K562 (cell line): Measurements from ENCODE around the gene CACNB1. TPM values are rescaled to one million over a fixed set of nuclear protein-coding genes. Genes with fewer than 3 reads are reported as not detected.

Source experiments
- ATAC-seq: fragments of 200-7000 bp; cut with Tn5 transposase; 3 replicates; pipeline ENCODE4 v1.9.1; 2020; ENCODE audit warnings: moderate library complexity
- BruUV-seq: library from RNA; stranded (reverse); fragments of 400-500 nt; replicated peaks from 2 replicates; lab custom pipeline; 2021; lab: Mats Ljungman, UMichigan
- CTCF ChIA-PET: fragments of 300-600 bp; formaldehyde crosslinking; extraction: SDS; loops from one replicate; lab custom pipeline; 2021; ENCODE audit warnings: low intra/inter-chr PET ratio; lab: Yijun Ruan, JAX
- POLR2A ChIA-PET: fragments of 300-600, 350-650 bp; sonication (Branson Sonifier 250); formaldehyde crosslinking; extraction: SDS; loops from one replicate; lab custom pipeline; 2021; ENCODE audit warnings: antibody characterized with exemption, inconsistent platforms; lab: Yijun Ruan, JAX
- DNase-seq, 4 experiments: peaks; one replicate each; pipeline versions ENCODE4 v3.0.0 to v3.0.0-alpha.2; 2011 to 2018; ENCODE audit warnings: low spot score in 3 of 4, mixed read lengths in 3 of 4; ENCODE audit errors: extremely low read depth in 1 of 4
- FAIRE-seq: peaks from 2 replicates; lab custom pipeline; 2011; peaks lifted over from hg19 to GRCh38; lab: Jason Lieb, UNC
- H2AFZ ChIP-seq: 2 replicates; pipeline ENCODE4 v1.6.0; 2011; ENCODE audit warnings: low read depth, low read length, control low read depth, inconsistent platforms
- H3K27ac ChIP-seq: fragments of 200-600 bp; 3 replicates; pipeline ENCODE4 v1.8.0; 2011; ENCODE audit warnings: low read depth, mild to moderate bottlenecking, control low read depth, inconsistent platforms, low read length, moderate library complexity, mixed read lengths; ENCODE audit errors: extremely low read depth
- H3K27me3 ChIP-seq, 2 experiments: fragments of 300-600 bp in 1 of 2; 2 replicates in 1 of 2; 3 replicates in 1 of 2; pipeline versions ENCODE4 v1.6.0 to v1.8.0; 2011; ENCODE audit warnings: inconsistent platforms in 2 of 2, low read length in 2 of 2, mild to moderate bottlenecking in 1 of 2, mixed read lengths in 1 of 2, moderate library complexity in 1 of 2; ENCODE audit not compliant: control insufficient read depth in 2 of 2, insufficient read depth in 2 of 2
- H3K36me3 ChIP-seq: fragments of 300-600 bp; 3 replicates; pipeline ENCODE4 v1.8.0; 2011; ENCODE audit warnings: mild to moderate bottlenecking, low read length, inconsistent platforms; ENCODE audit not compliant: control insufficient read depth, insufficient read depth
- H3K4me1 ChIP-seq, 2 experiments: fragments of 200-600 bp in 1 of 2; replicated peaks in 1 of 2; 2 replicates in 1 of 2; 3 replicates in 1 of 2; pipeline versions ENCODE4 v1.5.1 to v1.8.0; 2011; ENCODE audit warnings: inconsistent platforms in 2 of 2, low read length in 2 of 2, mild to moderate bottlenecking in 1 of 2, mixed read lengths in 1 of 2, moderate library complexity in 1 of 2; ENCODE audit not compliant: control insufficient read depth in 2 of 2, insufficient read depth in 2 of 2
- H3K4me2 ChIP-seq: 2 replicates; pipeline ENCODE4 v1.6.1; 2011; ENCODE audit warnings: low read length, control low read depth, inconsistent platforms, mixed read lengths; ENCODE audit not compliant: insufficient read depth
- H3K4me3 ChIP-seq: fragments of 200-600 bp; sonication (generic), shearing (Covaris generic); 2 replicates; pipeline ENCODE4 v1.5.1; 2016; ENCODE audit warnings: control low read depth, inconsistent platforms
- H3K79me2 ChIP-seq: fragments of 200-600 bp; 3 replicates; pipeline ENCODE4 v1.8.0; 2011; ENCODE audit warnings: low read length, inconsistent platforms; ENCODE audit not compliant: control insufficient read depth, insufficient read depth
- H3K9ac ChIP-seq, 2 experiments: 2 replicates each; pipeline versions ENCODE4 v1.6.0 to v1.6.1; 2011; ENCODE audit warnings: low read depth in 2 of 2, low read length in 2 of 2, control low read depth in 1 of 2, inconsistent platforms in 1 of 2, mild to moderate bottlenecking in 1 of 2, mixed read lengths in 1 of 2; ENCODE audit not compliant: insufficient read depth in 1 of 2
- H3K9me1 ChIP-seq: one replicate; pipeline ENCODE4 v1.6.0; 2011; ENCODE audit warnings: inconsistent platforms, mild to moderate bottlenecking, low read length, moderate library complexity; ENCODE audit not compliant: control insufficient read depth, insufficient read depth
- H3K9me3 ChIP-seq: replicated peaks from 2 replicates; pipeline ENCODE4 v1.5.1; 2011; ENCODE audit warnings: low read depth, low read length, inconsistent platforms; ENCODE audit not compliant: control insufficient read depth, insufficient read depth
- H4K20me1 ChIP-seq: replicated peaks from 2 replicates; pipeline ENCODE4 v1.6.1; 2011; ENCODE audit warnings: low read length, inconsistent platforms, mixed read lengths; ENCODE audit not compliant: control insufficient read depth, insufficient read depth
- CHD1 ChIP-seq: fragments of 200-600 bp; sonication (generic); IDR thresholded peaks from one replicate; pipeline ENCODE4 v1.6.1; 2012; ENCODE audit warnings: mild to moderate bottlenecking, moderate library complexity, low read length, inconsistent platforms
- DACH1 ChIP-seq: fragments of 450-650 bp; IDR thresholded peaks from 2 replicates; pipeline ENCODE4 v1.6.1; 2018; ENCODE audit not compliant: partially characterized antibody
- ESRRA ChIP-seq: fragments of 450-650 bp; IDR thresholded peaks from 2 replicates; pipeline ENCODE4 v1.6.1; 2014; ENCODE audit warnings: low read depth, mild to moderate bottlenecking, moderate library complexity, borderline replicate concordance
- FOSL1 ChIP-seq: fragments of 200-800 bp; sonication (Bioruptor generic); conservative IDR thresholded peaks from 2 replicates; pipeline ENCODE4 v1.6.1; 2016; ENCODE audit warnings: missing genetic modification characterization, missing compliant biosample characterization
- HINFP ChIP-seq: fragments of 450-650 bp; conservative IDR thresholded peaks from 2 replicates; pipeline ENCODE4 v1.6.1; 2016; ENCODE audit warnings: missing genetic modification characterization, low read depth, mild to moderate bottlenecking, control low read depth, missing compliant biosample characterization
- KDM4B ChIP-seq, 2 experiments: fragments of 450-650 bp in 1 of 2; sonication (generic) in 1 of 2; IDR thresholded peaks; 2 replicates each; pipeline ENCODE4 v1.6.1; 2016 to 2017; ENCODE audit warnings: borderline replicate concordance in 2 of 2, antibody characterized with exemption in 1 of 2, low read depth in 1 of 2, mild to moderate bottlenecking in 1 of 2
- NFATC3 ChIP-seq: fragments of 450-650 bp; IDR thresholded peaks from 2 replicates; pipeline ENCODE4 v1.6.1; 2017; ENCODE audit warnings: mild to moderate bottlenecking
- NFXL1 ChIP-seq: fragments of 450-650 bp; formaldehyde crosslinking; IDR thresholded peaks from 2 replicates; pipeline ENCODE4 v1.4.0; 2021; ENCODE audit warnings: mild to moderate bottlenecking
- NR2C2 ChIP-seq, 2 experiments: fragments of 200-800 bp in 1 of 2; sonication (Bioruptor generic) in 1 of 2; sonication (generic) in 1 of 2; formaldehyde crosslinking in 1 of 2; IDR thresholded peaks; 2 replicates each; pipeline versions ENCODE4 v1.6.1 to v1.8.0; 2016 to 2022; ENCODE audit warnings: mild to moderate bottlenecking in 1 of 2, missing compliant biosample characterization in 1 of 2, missing genetic modification characterization in 1 of 2, missing genetic modification reagents in 1 of 2
- ZHX1 ChIP-seq: fragments of 150-350 bp; conservative IDR thresholded peaks from 2 replicates; pipeline ENCODE4 v1.6.1; 2014; ENCODE audit warnings: low read length
- WGBS: fragments of 100-300 bp; shearing (Covaris generic); methylation state at CpG from one replicate; pipeline ENCODE4 v1.1.6; 2016; ENCODE audit warnings: low coverage, mixed read lengths; ENCODE audit not compliant: insufficient coverage; ENCODE audit errors: missing lambda C conversion rate; 5-methylcytosine and 5-hydroxymethylcytosine counted together
- in situ Hi-C: fragments of 300-500 bp; cut with MboI; formaldehyde crosslinking; loops from 4 replicates; pipeline ENCODE4 v1.15.0; 2018; ENCODE audit warnings: inconsistent platforms, mixed read lengths
- intact Hi-C: fragments of 100-400 bp; cut with micrococcal nuclease; formaldehyde crosslinking; loops from 2 replicates; pipeline ENCODE4 v1.14.2; 2022
- polyA plus RNA-seq, 8 experiments: library from polyadenylated mRNA; depleted of rRNA in 4 of 8; stranded (reverse) in 5 of 8; unstranded in 3 of 8; fragments of >200 nt; fragmentation: Nextera tagmentation in 2 of 8; fragmentation: Illumina TruSeq in 1 of 8; extraction: Ambion mirVana in 2 of 8; extraction: Trizol in 1 of 8; gene quantifications; 2 replicates each; pipeline versions ENCODE4 v1.2.1 to v1.2.3, GENCODE V29; 2011 to 2014; ENCODE audit warnings: inconsistent platforms in 1 of 8, missing spikeins in 1 of 8
- total RNA-seq, 7 experiments: library from RNA; depleted of rRNA in 6 of 7; stranded (reverse); fragments of >200 nt in 6 of 7; fragmentation: Illumina TruSeq in 2 of 7; extraction: Trizol in 2 of 7; gene quantifications; 2 replicates each; pipeline versions ENCODE4 v1.2.1 to v1.2.3, GENCODE V29; 2011 to 2021; ENCODE audit warnings: low replicate concordance in 1 of 7

CACNB1 gene
- total and polyA plus RNA-seq, 9 of the 15 experiments (the other 6 are each of a cell fraction or from before 2014, with no cell fraction given) = 0.08 to 7.4 (median 3.0) TPM

- H3K4me2 ChIP-seq = no peak overlapping the region
- H3K9me3 ChIP-seq = no peaks in the 10 kb centered on the region
- in situ Hi-C loops = no loop called here
- H4K20me1 ChIP-seq = no peaks in the 10 kb centered on the region
- no peak overlapping the region for H3K27ac ChIP-seq
- WGBS = 13% methylated on average over 1 of the region's 1 CpG
- H3K9ac ChIP-seq = no peak overlapping the region
- FAIRE-seq (no peak), DNase-seq (no peak)
- no TSS peak for BruUV-seq
- POLR2A ChIA-PET = interaction anchor here (0.7 kb wide), 2 partner anchors 17 to 25 kb away, joined by 3 to 5 read pairs; no protein-coding TSS in a partner anchor
- peak; percentile 84 for TF ChIP-seq DACH1
- TF ChIP-seq KDM4B (IDR thresholded peaks at IDR 0.05; ENCODE audit: borderline replicate concordance in 2 of 2, low read depth in 1 of 2) = no peak
- TF ChIP-seq NFATC3 = no peak
- TF ChIP-seq, all 486 proteins: peak for 1
- no peaks in the 10 kb centered on the region for H3K9me1 ChIP-seq
- H3K4me1 ChIP-seq = peaks cover 2 to 26% of the 10 kb centered on the region in 2 experiments; a peak in 4 of 5 replicates
- no peak overlapping the region for H3K4me3 ChIP-seq
- H3K79me2 ChIP-seq = no peaks in the 10 kb centered on the region
- no peaks in the 10 kb centered on the region for H3K36me3 ChIP-seq
- no peak for ATAC-seq
- intact Hi-C loops = no loop called here
- H3K27me3 ChIP-seq = peaks cover 0 to under 1% of the 10 kb centered on the region in 2 experiments; a peak in 3 of 5 replicates
- CTCF ChIA-PET = no interaction called here
- H2AFZ ChIP-seq = no peak overlapping the region
Observed at GRCh38 chr17:39230361-39230760, 32.9 kb upstream of the CACNB1 start.

- H2AFZ ChIP-seq = peak overlapping the region; percentile 64; the same call in 1 of the 2 replicates
- TF ChIP-seq ESRRA (no peak), FOSL1 (tag) (peak; percentile 61), HINFP (tag) (no peak), NFXL1 (CRISPR knock-in tag) (no peak), NR2C2 (CRISPR knock-in tag; IDR thresholded peaks at IDR 0.05) (peak; percentile 86), NR2C2 (tag; IDR thresholded peaks at IDR 0.05) (peak; percentile 93), CHD1 (no peak), ZHX1 (no peak)
Observed at GRCh38 chr17:39229274-39229913, 31.9 kb upstream of the CACNB1 start.

More at GRCh38 chr17:39229274-39229913, 31.9 kb upstream of the CACNB1 start:
- Histone ChIP-seq H3K9me1 (no peaks in the 10 kb centered on the region), H3K36me3 (no peaks in the 10 kb centered on the region), H3K9ac (peak overlapping the region in 1 of 2 experiments; percentile 6; a peak in 1 of 4 replicates), H3K4me3 (no peak overlapping the region), H3K4me2 (no peak overlapping the region; the same call in 1 of the 2 replicates), H3K79me2 (no peaks in the 10 kb centered on the region), H3K27me3 (peaks cover 2 to 11% of the 10 kb centered on the region in 2 experiments; a peak in 4 of 5 replicates), H3K4me1 (peaks cover 2 to 35% of the 10 kb centered on the region in 2 experiments; a peak in 4 of 5 replicates), H3K9me3 (no peaks in the 10 kb centered on the region), H3K27ac (no peak overlapping the region), H4K20me1 (no peaks in the 10 kb centered on the region)
- peak; percentile 87 for FAIRE-seq
- ChIA-PET POLR2A (no interaction called here), CTCF (no interaction called here)
- DNase-seq = peak in 2 of 4 experiments; percentile 42 to 52
- in situ Hi-C loops = no loop called here
- intact Hi-C loops = no loop called here
- 10% methylated on average over 11 of the region's 11 CpGs for WGBS
- no TSS peak for BruUV-seq
- peak; percentile 46 for ATAC-seq
